GM19099 (cell line): ENCODE data around the gene SH3BGR.

Experiments used
- POLR2A ChIP-seq: IDR thresholded peaks from 3 replicates; pipeline ENCODE4 v1.6.1; 2011; ENCODE audit warnings: low read depth; ENCODE audit not compliant: insufficient read length; ENCODE audit errors: extremely low read depth

Gene SH3BGR

DNA sequence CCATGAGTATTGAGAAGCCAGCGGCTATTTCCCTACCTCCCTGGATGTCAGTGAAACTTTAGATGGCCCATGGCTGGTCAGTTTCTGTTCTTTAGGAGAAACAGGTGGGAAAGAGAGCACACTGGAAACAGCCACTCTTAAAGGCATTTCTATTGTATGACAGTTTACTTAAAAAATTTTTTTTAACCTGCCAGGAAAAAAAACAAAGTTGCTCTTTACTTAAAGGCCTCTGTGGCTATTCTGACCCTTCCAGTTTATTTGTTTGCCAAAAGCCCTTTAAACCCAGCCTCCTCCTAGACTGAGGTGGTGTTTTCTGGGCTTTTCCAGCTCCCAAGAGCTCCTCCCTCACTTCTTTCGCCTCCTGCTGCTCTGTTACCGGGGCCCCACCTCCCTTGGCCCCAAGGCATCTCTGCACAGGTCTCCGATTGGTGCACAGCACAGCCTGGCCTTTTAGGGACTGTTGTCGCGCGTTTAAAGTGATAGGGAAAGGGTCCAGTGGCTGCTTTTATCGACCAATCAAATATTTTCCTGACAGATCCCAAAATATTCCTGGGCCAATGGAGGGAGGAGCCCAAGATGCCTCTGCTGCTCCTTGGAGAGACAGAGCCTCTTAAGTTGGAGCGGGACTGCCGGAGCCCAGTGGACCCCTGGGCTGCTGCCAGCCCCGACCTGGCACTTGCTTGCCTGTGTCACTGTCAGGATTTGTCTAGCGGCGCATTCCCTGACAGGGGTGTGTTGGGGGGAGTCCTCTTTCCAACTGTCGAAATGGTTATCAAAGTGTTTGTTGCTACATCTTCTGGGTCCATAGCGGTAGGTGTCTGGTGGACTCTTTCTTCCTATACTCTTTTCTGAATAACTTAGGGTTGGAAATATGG, at the start of gene SH3BGR:
Gene SH3BGR (plus strand): TSS at position 639 of the 875 bp plus-strand sequence. CDS start 127 bp downstream, at position 766.
- no peak for TF ChIP-seq POLR2A

DNA sequence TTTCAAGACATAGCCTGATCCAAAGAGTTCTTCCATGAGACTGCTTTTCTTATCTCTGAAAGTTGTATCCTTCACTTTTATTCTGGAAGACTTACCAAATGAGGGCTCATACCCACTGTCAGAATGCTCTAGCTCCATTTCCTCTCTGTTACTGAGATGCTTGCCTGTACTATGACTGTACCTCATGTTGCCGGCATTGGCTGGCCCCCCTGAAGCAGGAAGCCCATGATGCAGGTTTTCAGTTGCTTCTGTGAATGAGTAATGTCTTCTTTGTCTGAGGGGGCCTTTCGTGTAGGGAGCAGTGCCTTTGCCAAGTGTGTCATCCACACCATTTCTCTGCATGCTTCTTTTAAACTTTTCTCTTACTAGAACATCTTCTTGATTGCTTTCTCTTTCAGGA, 45.7 kb upstream of the SH3BGR start:
- TF ChIP-seq POLR2A, result no peak

DNA sequence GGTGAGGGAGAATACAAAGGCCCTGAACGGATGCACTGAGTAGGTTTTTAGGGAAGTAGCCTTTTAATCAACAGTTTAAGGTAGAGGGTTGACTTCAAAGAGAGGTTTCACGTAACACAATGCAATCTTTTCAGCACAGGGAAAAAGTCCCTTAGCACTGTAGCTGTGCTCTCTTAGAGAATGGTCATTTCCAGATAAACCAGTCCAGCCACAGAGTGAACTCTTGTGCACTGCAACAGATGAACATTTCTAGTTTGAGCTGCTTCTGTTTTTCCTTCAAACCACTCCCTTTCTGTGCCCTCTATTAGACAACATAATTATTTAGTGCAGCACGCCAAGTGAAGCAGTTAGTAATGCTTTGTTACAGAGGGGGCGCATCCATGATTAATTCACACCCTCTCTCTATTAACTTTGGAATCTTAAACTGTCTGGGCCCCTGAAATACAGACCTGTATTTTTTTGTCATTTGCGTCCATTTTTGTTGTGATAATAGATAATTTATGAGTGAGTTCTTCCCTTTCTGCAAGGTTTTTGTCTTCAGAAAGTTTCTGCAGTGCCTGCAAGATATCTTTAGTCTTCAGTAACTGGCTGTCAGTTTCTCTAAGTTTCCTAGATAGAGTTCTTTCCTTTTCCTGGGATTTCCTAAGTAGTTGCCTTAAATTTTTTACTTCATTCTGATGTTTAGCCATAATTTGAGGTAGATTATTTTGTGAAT, 29.1 kb upstream of the SH3BGR start:
- no peak for TF ChIP-seq POLR2A

DNA sequence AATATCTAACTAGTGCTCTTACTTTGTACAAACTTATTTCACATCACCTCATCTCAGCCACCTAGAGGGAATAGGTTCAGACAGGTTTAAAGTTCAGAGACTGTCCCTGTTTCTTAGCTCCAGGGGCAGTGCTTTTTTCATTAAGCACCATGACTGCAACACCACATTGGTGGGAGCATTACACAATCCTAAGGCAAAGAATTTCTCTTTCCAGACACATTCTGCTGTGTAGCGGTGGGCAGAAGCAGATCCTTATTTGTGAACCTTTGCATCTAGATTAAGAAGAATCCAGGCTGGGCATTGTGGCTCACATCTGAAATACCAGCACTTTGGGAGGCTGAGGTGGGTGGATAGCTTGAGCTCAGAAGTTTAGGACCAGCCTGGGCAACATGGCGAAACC, 22.3 kb upstream of the SH3BGR start:
- no peak for TF ChIP-seq POLR2A

DNA sequence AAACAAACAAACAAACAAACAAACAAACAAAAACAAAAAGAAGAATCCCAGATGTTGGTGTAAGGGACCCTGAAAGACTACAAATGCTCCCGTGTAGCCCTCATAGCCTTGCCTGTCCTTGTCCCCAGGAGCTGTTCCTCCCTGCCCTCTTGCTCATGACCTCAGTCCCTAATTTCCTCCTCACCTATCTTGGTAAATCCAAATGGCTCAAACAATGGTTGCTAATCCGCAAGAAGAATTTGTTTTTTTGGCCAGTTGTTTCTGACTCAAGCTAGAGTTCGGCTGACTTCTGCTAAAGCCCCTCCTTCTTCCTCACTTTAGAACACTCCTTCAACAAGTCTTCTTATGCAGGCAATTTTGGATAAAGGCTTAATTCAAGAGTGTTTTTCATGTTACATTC, 21.8 kb upstream of the SH3BGR start:
- TF ChIP-seq POLR2A, result no peak

DNA sequence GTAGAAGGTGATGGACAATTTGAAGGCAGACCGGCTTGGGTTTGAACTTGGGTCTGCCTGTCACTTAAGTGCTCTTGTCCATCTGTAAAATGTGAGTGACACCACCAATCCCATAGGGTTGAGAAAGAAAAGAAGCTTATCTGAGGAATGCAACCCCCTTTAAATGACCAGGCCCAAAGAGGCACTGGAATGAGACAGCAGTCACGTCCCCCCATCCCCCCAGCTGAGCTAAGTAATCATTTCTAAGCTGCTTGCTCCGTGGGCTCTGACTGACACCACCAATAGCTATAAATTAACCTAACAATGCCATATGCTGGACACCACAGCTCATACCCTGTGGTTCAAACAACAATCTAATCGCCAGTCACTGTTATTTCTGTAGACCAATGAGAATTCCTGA, 21.3 kb upstream of the SH3BGR start:
- no peak for TF ChIP-seq POLR2A

DNA sequence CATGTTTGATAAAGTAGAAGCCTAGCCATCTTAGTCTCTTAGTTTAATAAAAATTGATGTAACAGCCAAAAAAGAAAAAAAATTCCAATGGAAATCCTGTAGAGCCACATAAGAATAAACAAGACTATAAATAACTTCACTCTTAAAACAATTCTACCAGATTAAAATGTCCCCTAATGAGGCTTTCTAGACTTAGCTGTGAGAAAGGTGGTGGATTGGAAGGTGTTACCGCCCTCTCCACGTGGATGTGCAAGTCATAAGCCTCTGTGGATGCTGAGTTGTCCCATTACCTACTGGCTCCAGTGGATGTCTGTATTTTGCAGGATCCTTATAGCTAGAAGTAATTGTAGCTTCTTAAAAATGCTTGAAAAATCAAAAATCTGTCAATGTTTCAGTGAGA, 20.8 kb upstream of the SH3BGR start:
- no peak for TF ChIP-seq POLR2A

DNA sequence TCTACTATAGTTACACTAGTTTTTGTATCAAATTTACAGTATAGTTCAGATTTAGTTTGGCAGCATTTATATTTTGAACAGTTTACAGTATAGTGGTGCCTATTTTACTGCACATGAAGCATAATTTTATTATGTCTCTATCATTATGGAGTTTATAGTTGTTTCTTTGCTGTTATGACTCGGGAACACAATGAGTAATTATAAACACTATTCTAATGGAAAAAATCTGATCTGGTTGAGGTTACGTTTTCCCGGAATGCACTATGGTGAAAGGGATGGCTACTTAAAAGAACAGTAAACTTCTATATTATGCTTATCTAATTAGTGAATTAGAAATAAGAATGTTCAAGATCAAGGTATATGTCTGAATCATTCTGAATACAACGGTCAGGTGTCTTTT, 16.8 kb upstream of the SH3BGR start:
- TF ChIP-seq POLR2A, result no peak

DNA sequence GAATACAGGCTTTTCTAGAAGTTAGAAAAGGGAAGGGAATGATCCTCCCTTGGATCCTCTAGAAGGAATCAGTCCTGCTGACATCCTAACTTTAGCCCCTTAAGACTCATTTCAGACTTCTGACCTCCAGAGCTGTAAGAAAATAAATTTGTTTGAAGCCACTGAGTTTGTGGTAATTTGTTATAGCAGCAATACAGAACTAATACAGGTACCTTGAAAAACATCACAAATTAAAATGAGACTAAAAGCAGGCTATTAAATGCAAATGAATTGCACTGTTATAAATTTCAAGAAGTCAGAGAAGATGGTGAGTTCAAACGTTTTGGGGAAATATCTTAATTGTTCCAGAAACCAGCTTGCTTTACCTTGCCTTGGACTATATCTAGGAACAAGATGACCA, 12.5 kb upstream of the SH3BGR start:
- no peak for TF ChIP-seq POLR2A

DNA sequence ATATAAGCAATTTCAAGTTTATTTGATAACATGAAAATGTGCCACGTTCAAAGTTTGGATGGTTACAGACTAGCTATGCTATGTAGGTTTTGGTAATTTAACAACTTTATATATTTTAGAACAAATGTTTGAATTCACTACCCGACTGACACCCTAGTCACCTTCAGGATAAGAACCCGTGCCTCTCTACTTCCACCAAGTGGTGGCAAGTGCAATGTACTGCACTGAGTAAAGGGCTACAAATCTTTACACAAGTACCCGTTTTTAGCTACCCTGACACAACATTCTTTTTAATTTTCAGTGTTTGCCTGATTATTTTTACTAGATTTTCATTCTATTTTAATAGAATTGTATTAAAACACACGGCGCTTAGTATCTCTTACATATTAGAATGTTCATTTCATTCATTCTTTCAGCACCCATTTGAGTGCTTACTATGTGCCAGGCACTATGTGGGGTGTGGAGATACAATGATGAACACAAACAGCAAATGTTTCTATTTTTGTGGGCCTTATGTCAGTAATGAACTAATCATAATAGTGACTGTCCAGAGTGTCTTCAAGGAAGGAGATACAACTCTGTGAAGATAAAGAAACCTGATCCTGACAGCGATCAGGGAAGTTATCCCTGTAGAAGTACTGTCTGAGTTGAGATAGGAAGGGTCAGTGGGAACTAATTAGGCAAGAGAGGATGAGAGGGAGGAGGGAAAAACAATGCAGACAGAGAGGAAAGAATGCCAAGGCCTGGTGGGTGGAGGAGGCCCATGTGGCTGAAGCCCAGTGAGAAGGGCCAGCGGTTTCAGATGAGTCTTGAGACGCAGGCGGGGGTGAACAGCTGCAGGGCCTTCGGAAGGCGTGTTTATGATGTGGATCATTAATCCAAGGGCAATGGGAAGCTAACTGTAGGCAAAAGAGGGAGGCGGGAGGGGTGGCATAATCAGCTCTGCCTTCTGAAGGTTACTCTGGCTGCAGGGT, 10.0 kb upstream of the SH3BGR start:
- TF ChIP-seq POLR2A, result no peak

DNA sequence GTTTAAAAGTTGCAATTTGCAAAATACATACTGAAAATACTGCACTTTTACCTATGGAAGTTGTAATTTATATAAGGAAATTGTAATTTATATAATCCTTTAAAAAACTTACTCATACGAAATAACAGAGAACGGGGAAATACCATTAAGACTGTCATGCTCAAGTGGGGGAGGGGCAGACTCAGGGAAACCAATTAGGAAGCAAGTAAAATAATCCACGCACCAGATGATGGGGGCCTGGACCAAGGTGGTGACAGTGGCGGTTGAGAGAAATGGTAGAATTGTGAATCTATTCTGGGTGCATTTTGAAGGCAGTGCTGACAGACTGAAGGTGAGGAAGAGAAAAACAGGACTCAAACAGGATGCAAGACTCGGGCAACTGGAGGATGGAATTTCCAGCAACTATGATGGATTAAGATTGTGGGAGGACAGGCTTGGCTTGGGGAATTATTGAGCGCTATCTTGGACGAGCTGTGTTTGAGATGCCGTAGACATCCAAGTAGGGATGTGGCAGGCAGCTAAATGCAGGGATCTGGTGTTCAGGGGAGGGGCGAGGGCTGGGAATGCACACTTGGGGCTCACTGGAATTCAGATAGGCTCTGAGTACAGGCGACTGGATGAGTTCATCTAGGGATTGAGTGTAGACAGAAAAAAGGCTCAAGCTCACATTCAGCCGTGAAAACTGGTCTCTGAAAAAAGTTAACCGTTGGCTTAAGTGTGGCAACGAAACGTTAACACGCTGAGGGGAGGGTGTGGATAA, 7.2 kb upstream of the SH3BGR start:
- TF ChIP-seq POLR2A, result no peak

DNA sequence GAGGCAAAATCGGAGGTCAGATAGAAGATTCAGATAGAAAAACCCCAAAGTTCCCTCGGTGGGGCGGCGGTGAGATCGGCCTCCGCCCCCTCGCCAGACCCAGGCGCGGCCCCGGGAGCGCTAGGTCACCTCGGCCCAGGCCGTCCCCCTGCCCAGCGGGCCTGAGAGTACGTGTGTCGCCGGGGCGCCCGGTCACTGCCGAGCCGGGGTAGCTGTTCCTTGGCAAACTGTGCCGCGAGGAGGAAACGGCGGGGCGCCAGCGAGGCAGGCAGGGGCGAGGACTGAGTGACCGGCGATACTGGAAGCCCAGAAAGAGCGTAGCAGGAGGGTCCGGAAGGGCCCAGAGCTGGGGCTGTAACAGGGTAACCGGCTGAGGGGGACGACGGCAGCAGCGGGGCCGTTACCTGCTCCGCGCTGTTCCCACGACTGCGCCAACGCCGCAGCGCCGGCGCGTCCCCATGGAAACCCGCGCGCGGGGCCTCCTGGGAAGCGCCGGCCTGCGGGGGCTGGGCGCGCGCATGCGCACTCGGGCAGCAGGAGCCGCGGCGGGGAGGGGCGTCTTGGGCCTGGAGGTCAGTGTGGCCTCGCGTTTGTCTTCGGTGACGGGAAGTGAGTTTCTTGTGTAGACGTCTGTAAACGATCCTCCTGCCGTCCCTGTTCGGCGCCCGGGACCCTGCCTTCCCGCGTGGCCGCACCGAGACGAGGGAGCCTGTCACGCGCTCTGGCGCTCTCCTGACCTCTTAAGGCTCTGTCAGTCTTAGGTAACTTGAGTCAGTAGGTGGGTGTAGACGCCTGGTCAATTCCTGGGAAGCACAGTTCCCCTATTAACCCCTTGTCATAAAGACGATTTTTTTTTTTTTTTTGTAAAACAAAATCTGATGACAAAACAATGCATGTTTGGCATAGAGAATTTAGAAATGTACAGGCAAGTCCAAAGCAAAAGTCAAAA, 6.2 kb upstream of the SH3BGR start, which contains the start of gene LCA5L:
Gene LCA5L (minus strand): TSS at position 458 of the 949 bp plus-strand sequence. CDS start 17,285 bp downstream, outside the sequence.
- peak; percentile 79 for TF ChIP-seq POLR2A

DNA sequence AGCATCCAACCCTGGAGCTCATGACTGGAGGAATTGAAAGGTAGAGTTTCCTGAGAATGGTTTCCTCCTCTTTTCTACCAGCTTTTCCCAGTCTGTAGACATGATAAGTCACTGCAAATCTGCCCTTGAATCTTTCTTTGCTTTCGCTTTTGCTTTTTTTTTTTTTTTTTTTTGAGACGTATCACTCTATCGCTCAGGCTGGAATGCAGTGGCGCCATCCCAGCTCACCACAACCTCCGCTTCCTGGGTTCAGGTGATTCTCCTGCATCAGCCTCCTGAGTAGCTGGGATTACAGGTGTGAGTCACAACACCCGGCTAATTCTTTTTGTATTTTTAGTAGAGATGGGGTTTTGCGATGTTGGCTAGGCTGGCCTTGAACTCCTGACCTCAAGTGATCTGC, 4.5 kb upstream of the SH3BGR start:
- TF ChIP-seq POLR2A, result no peak
